HepG2 (cell line): Measurements from ENCODE around the gene CHRNB2. TPM values are rescaled to one million over a fixed set of nuclear protein-coding genes. Genes with fewer than 3 reads are reported as not detected.

Source experiments
- ATAD3A ChIP-seq: sonication (generic); formaldehyde crosslinking; IDR thresholded peaks from 2 replicates; pipeline ENCODE4 v1.4.0; 2020; ENCODE audit warnings: missing genetic modification reagents
- FOXP1 ChIP-seq, 2 experiments: fragments of 450-650 bp in 1 of 2; IDR thresholded peaks; 2 replicates each; pipeline ENCODE4 v1.6.1; 2017 to 2018; ENCODE audit warnings: antibody characterized with exemption in 1 of 2
- GATAD1 ChIP-seq: IDR thresholded peaks from 2 replicates; pipeline ENCODE4 v1.6.1; 2016; ENCODE audit warnings: missing genetic modification reagents, missing compliant biosample characterization
- ISX ChIP-seq: sonication (generic); formaldehyde crosslinking; conservative IDR thresholded peaks from 2 replicates; pipeline ENCODE4 v1.5.0; 2020; ENCODE audit warnings: missing genetic modification reagents
- JUNB ChIP-seq: sonication (generic); formaldehyde crosslinking; IDR thresholded peaks from 2 replicates; pipeline ENCODE4 v1.8.0; 2022; ENCODE audit warnings: missing genetic modification reagents, mild to moderate bottlenecking, borderline replicate concordance
- MLLT10 ChIP-seq: sonication (generic); formaldehyde crosslinking; IDR thresholded peaks from 2 replicates; pipeline ENCODE4 v1.4.0; 2020; ENCODE audit warnings: missing genetic modification reagents
- NFYC ChIP-seq: IDR thresholded peaks from 2 replicates; pipeline ENCODE4 v1.6.1; 2016; ENCODE audit warnings: missing genetic modification reagents, missing compliant biosample characterization
- POGZ ChIP-seq: sonication (generic); formaldehyde crosslinking; IDR thresholded peaks from 2 replicates; pipeline ENCODE4 v1.4.0; 2020; ENCODE audit warnings: mild to moderate bottlenecking, missing genetic modification reagents
- RBM22 ChIP-seq: fragments of 200-400 bp; formaldehyde crosslinking; optimal IDR thresholded peaks from 2 replicates; pipeline ENCODE3; 2017; ENCODE audit warnings: mild to moderate bottlenecking, low read length, moderate library complexity
- TBL1XR1 ChIP-seq: fragments of 150-350 bp; IDR thresholded peaks from 2 replicates; pipeline ENCODE4 v1.6.1; 2014; ENCODE audit warnings: borderline replicate concordance, low read length; ENCODE audit not compliant: partially characterized antibody
- TMF1 ChIP-seq: sonication (generic); formaldehyde crosslinking; IDR thresholded peaks from 2 replicates; pipeline ENCODE4 v1.8.1; 2022; ENCODE audit warnings: low read depth, missing genetic modification reagents
- ZNF12 ChIP-seq: sonication (generic); formaldehyde crosslinking; IDR thresholded peaks from 2 replicates; pipeline ENCODE4 v1.5.0; 2020; ENCODE audit warnings: missing genetic modification reagents
- ZNF33B ChIP-seq: sonication (generic); formaldehyde crosslinking; IDR thresholded peaks from 2 replicates; pipeline ENCODE4 v1.5.1; 2020; ENCODE audit warnings: mild to moderate bottlenecking, missing genetic modification reagents
- ZNF615 ChIP-seq: sonication (generic); formaldehyde crosslinking; IDR thresholded peaks from 2 replicates; pipeline ENCODE4 v1.5.0; 2020; ENCODE audit warnings: mild to moderate bottlenecking, missing genetic modification reagents, borderline replicate concordance
- polyA plus RNA-seq, 8 experiments: library from polyadenylated mRNA; depleted of rRNA in 3 of 8; stranded (reverse) in 7 of 8; unstranded in 1 of 8; fragments of >200 nt; fragmentation: Illumina TruSeq in 4 of 8; extraction: Trizol in 4 of 8; gene quantifications; 2 replicates each; pipeline versions ENCODE4 v1.2.1 to v1.2.3, GENCODE V29; 2011 to 2016; ENCODE audit warnings: low read depth in 4 of 8, missing spikeins in 1 of 8, mixed read lengths in 1 of 8; ENCODE audit not compliant: insufficient read depth in 1 of 8
- total RNA-seq, 5 experiments: library from RNA; depleted of rRNA; stranded (reverse); fragments of >200 nt; fragmentation: Illumina TruSeq; extraction: Trizol; gene quantifications; 2 replicates each; pipeline ENCODE4 v1.2.3, GENCODE V29; 2016; ENCODE audit warnings: low read depth in 1 of 5
- TF ChIP-seq, protein P1 (sequence below): sonication (generic); formaldehyde crosslinking; IDR thresholded peaks from 2 replicates; pipeline ENCODE4 v1.4.0; 2020; ENCODE audit warnings: mild to moderate bottlenecking, missing genetic modification reagents, borderline replicate concordance
- TF ChIP-seq, protein P2 (sequence below): sonication (generic); formaldehyde crosslinking; IDR thresholded peaks from 2 replicates; pipeline ENCODE4 v1.4.0; 2020; ENCODE audit warnings: mild to moderate bottlenecking, missing genetic modification reagents, borderline replicate concordance
- TF ChIP-seq, protein P3 (sequence below): sonication (generic); formaldehyde crosslinking; IDR thresholded peaks from 2 replicates; pipeline ENCODE4 v1.8.0; 2022; ENCODE audit warnings: missing genetic modification reagents, low read depth, mild to moderate bottlenecking, borderline replicate concordance
- TF ChIP-seq, protein P4 (sequence below): sonication (generic); formaldehyde crosslinking; IDR thresholded peaks from 2 replicates; pipeline ENCODE4 v1.5.0; 2020; ENCODE audit warnings: missing genetic modification reagents
- TF ChIP-seq, protein P5 (sequence below): sonication (generic); formaldehyde crosslinking; IDR thresholded peaks from 2 replicates; pipeline ENCODE4 v1.4.0; 2020; ENCODE audit warnings: missing genetic modification reagents
- TF ChIP-seq, protein P6 (sequence below): sonication (generic); formaldehyde crosslinking; IDR thresholded peaks from 2 replicates; pipeline ENCODE4 v1.4.0; 2020; ENCODE audit warnings: missing genetic modification reagents; ENCODE audit errors: not compliant biosample characterization

The CHRNB2 gene
- total and polyA plus RNA-seq, 2 of the 13 experiments (the other 11 are each of a cell fraction or from before 2014, with no cell fraction given): 0.03 to 0.07 TPM

DNA sequence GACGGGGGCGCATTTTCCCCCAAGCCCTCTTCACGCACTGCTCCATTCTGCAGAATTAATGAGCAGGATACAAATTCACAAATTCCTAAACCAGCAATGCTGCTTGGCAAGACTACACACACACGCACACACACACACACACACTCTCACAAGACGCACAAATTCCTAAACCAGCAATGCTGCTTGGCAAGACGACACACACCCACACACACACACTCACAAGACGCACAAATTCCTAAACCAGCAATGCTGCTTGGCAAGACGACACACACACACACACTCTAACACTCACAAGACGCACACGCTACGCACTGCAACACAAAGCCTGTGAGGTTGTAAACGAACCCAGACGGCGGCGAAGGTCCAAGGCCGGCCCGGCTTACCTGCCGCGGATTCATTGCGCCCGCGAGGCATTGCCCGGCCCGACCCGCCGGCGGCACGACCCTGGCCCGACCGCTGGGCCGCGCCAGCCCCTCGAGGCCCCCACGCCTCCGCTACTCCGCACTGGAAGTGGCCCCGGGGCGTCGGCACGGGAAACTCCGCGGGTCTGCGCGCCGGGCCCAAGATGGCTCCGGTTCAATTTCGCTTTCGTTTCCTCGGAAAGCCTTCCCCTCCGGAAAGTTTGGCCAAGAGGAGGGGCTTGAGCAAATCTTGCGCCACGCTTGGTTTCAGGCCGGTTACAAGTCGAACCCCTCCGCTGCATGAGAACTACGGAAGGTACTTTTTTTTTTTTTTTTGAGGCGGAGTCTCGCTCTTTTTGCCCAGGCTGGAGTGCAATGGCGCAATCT is 40.2 kb downstream of the CHRNB2 start, which contains the start of gene ADAR (continued):
- TF ChIP-seq, protein P1, sequence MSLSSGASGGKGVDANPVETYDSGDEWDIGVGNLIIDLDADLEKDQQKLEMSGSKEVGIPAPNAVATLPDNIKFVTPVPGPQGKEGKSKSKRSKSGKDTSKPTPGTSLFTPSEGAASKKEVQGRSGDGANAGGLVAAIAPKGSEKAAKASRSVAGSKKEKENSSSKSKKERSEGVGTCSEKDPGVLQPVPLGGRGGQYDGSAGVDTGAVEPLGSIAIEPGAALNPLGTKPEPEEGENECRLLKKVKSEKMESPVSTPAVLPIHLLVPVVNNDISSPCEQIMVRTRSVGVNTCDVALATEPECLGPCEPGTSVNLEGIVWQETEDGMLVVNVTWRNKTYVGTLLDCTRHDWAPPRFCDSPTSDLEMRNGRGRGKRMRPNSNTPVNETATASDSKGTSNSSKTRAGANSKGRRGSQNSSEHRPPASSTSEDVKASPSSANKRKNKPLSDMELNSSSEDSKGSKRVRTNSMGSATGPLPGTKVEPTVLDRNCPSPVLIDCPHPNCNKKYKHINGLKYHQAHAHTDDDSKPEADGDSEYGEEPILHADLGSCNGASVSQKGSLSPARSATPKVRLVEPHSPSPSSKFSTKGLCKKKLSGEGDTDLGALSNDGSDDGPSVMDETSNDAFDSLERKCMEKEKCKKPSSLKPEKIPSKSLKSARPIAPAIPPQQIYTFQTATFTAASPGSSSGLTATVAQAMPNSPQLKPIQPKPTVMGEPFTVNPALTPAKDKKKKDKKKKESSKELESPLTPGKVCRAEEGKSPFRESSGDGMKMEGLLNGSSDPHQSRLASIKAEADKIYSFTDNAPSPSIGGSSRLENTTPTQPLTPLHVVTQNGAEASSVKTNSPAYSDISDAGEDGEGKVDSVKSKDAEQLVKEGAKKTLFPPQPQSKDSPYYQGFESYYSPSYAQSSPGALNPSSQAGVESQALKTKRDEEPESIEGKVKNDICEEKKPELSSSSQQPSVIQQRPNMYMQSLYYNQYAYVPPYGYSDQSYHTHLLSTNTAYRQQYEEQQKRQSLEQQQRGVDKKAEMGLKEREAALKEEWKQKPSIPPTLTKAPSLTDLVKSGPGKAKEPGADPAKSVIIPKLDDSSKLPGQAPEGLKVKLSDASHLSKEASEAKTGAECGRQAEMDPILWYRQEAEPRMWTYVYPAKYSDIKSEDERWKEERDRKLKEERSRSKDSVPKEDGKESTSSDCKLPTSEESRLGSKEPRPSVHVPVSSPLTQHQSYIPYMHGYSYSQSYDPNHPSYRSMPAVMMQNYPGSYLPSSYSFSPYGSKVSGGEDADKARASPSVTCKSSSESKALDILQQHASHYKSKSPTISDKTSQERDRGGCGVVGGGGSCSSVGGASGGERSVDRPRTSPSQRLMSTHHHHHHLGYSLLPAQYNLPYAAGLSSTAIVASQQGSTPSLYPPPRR (CRISPR knock-in tag): no peak
- TF ChIP-seq FOXP1 (IDR thresholded peaks at IDR 0.05) (no peak), FOXP1 (CRISPR knock-in tag; IDR thresholded peaks at IDR 0.05) (no peak), TBL1XR1 (no peak), NFYC (CRISPR knock-in tag) (no peak), RBM22 (no peak), ZNF615 (CRISPR knock-in tag) (no peak), MLLT10 (CRISPR knock-in tag) (no peak), JUNB (CRISPR knock-in tag) (no peak), TMF1 (CRISPR knock-in tag) (no peak), POGZ (CRISPR knock-in tag) (no peak), ZNF12 (CRISPR knock-in tag) (no peak), GATAD1 (CRISPR knock-in tag) (peak; percentile 43; the same call in 1 of the 2 replicates), ISX (CRISPR knock-in tag) (no peak), ZNF33B (CRISPR knock-in tag) (0 out of 2 replicates have a peak, but pooled peaks have one; percentile 34), ATAD3A (CRISPR knock-in tag) (no peak)
- TF ChIP-seq, protein P2, sequence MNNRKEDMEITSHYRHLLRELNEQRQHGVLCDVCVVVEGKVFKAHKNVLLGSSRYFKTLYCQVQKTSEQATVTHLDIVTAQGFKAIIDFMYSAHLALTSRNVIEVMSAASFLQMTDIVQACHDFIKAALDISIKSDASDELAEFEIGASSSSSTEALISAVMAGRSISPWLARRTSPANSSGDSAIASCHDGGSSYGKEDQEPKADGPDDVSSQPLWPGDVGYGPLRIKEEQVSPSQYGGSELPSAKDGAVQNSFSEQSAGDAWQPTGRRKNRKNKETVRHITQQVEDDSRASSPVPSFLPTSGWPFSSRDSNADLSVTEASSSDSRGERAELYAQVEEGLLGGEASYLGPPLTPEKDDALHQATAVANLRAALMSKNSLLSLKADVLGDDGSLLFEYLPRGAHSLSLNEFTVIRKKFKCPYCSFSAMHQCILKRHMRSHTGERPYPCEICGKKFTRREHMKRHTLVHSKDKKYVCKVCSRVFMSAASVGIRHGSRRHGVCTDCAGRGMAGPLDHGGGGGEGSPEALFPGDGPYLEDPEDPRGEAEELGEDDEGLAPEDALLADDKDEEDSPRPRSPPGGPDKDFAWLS (CRISPR knock-in tag): no peak
- TF ChIP-seq, protein P3, sequence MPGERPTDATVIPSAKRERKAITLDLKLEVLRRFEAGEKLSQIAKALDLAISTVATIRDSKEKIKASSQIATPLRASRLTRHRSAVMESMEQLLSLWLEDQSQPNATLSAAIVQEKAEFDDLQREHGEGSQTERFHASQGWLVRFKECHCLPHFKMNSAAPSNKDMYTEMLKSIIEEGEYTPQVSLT (CRISPR knock-in tag): no peak
- TF ChIP-seq, protein P4, sequence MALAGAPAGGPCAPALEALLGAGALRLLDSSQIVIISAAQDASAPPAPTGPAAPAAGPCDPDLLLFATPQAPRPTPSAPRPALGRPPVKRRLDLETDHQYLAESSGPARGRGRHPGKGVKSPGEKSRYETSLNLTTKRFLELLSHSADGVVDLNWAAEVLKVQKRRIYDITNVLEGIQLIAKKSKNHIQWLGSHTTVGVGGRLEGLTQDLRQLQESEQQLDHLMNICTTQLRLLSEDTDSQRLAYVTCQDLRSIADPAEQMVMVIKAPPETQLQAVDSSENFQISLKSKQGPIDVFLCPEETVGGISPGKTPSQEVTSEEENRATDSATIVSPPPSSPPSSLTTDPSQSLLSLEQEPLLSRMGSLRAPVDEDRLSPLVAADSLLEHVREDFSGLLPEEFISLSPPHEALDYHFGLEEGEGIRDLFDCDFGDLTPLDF (CRISPR knock-in tag): no peak
- TF ChIP-seq, protein P5, sequence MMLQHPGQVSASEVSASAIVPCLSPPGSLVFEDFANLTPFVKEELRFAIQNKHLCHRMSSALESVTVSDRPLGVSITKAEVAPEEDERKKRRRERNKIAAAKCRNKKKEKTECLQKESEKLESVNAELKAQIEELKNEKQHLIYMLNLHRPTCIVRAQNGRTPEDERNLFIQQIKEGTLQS (CRISPR knock-in tag): no peak
- TF ChIP-seq, protein P6, sequence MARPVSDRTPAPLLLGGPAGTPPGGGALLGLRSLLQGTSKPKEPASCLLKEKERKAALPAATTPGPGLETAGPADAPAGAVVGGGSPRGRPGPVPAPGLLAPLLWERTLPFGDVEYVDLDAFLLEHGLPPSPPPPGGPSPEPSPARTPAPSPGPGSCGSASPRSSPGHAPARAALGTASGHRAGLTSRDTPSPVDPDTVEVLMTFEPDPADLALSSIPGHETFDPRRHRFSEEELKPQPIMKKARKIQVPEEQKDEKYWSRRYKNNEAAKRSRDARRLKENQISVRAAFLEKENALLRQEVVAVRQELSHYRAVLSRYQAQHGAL (CRISPR knock-in tag): no peak
